ENCODE data around the gene DOCK2. TPM values are rescaled to one million over a fixed set of nuclear protein-coding genes. Genes with fewer than 3 reads are reported as not detected.
"Not testable (repeated sequence)": the region's sequence is repeated elsewhere in the genome, so short reads cannot be mapped to it uniquely, and the experiment has no call there.

DOCK2 gene
- total RNA-seq, 6 donors from 2014 or later: 46.7 to 150 (median 73.8) TPM

- no peak overlapping the region for H3K27ac ChIP-seq
- peaks cover 0 to 6% (median 0%) of the 10 kb centered on the region in 4 donors for H3K36me3 ChIP-seq
- no peak overlapping the region for H3K4me3 ChIP-seq
- TF ChIP-seq POLR2A (IDR thresholded peaks at IDR 0.05): no peak
- TF ChIP-seq CTCF (IDR thresholded peaks at IDR 0.05): no peak
- TF ChIP-seq POLR2AphosphoS5 (IDR thresholded peaks at IDR 0.05): no peak
- no peak for TF ChIP-seq EP300 (IDR thresholded peaks at IDR 0.05)
- H3K4me1 ChIP-seq: no peaks in the 10 kb centered on the region
- no peak for DNase-seq
- H3K9me3 ChIP-seq: no peaks in the 10 kb centered on the region
- no peak for ATAC-seq (ENCODE audit: low FRiP score in 2 of 2)
- no peaks in the 10 kb centered on the region for H3K27me3 ChIP-seq
- 90 to 91% methylated on average over 3 of the region's 3 CpGs for WGBS, 2 donors
Observed at GRCh38 chr5:170087168-170087817, 450.2 kb downstream of the DOCK2 start.

- ATAC-seq (ENCODE audit: low FRiP score in 2 of 2) (no peak), DNase-seq (no peak)
- Histone ChIP-seq H3K9me3 (no peaks in the 10 kb centered on the region), H3K4me3 (no peak overlapping the region), H3K27ac (no peak overlapping the region), H3K4me1 (peaks cover 8 to 16% (median 11%) of the 10 kb centered on the region in 4 donors), H3K27me3 (no peaks in the 10 kb centered on the region), H3K36me3 (no peaks in the 10 kb centered on the region)
- TF ChIP-seq POLR2AphosphoS5 (IDR thresholded peaks at IDR 0.05): no peak
- no peak for TF ChIP-seq EP300 (IDR thresholded peaks at IDR 0.05)
- no peak for TF ChIP-seq POLR2A (IDR thresholded peaks at IDR 0.05)
- TF ChIP-seq CTCF (IDR thresholded peaks at IDR 0.05): no peak
- 69 to 71% methylated on average over 3 to 5 of the region's 5 CpGs for WGBS, 2 donors
Observed at GRCh38 chr5:170092455-170093101, 455.5 kb downstream of the DOCK2 start.

GRCh38 chr5:170094329-170094728, 457.3 kb downstream of the DOCK2 start:
- H3K9me3 ChIP-seq; H3K27ac ChIP-seq; H3K4me3 ChIP-seq; H3K27me3 ChIP-seq; DNase-seq; H3K36me3 ChIP-seq; ATAC-seq (ENCODE audit: low FRiP score in 2 of 2): not testable (repeated sequence)
- H3K4me1 ChIP-seq: peaks cover 8 to 25% (median 11%) of the 10 kb centered on the region in 4 donors
- WGBS, 2 donors: 76 to 97% methylated on average over 7 to 10 of the region's 10 CpGs

- Histone ChIP-seq H3K4me3 (no peak overlapping the region), H3K27ac (no peak overlapping the region), H3K27me3 (no peaks in the 10 kb centered on the region), H3K4me1 (peaks cover 8 to 25% (median 11%) of the 10 kb centered on the region in 4 donors), H3K9me3 (peaks cover 0 to 5% (median 0%) of the 10 kb centered on the region in 4 donors), H3K36me3 (no peaks in the 10 kb centered on the region)
- DNase-seq: no peak
- TF ChIP-seq EP300 (IDR thresholded peaks at IDR 0.05) (no peak), POLR2AphosphoS5 (IDR thresholded peaks at IDR 0.05) (no peak), POLR2A (IDR thresholded peaks at IDR 0.05) (no peak), CTCF (IDR thresholded peaks at IDR 0.05) (no peak)
- WGBS, 2 donors: 22 to 27% methylated on average over 1 of the region's 1 CpG
- ATAC-seq (ENCODE audit: low FRiP score in 2 of 2): peak in 1 of 2 donors; percentile 37
Observed at GRCh38 chr5:170095646-170096045, 458.6 kb downstream of the DOCK2 start.

GRCh38 chr5:170097934-170098333, 460.9 kb downstream of the DOCK2 start:
- TF ChIP-seq POLR2AphosphoS5 (IDR thresholded peaks at IDR 0.05): peak in 1 of 2 donors; percentile 6
- no peak for TF ChIP-seq EP300 (IDR thresholded peaks at IDR 0.05)
- DNase-seq: peak; percentile 21 to 43
- Histone ChIP-seq H3K36me3 (no peaks in the 10 kb centered on the region), H3K27me3 (no peaks in the 10 kb centered on the region), H3K9me3 (peaks cover 0 to 5% (median 0%) of the 10 kb centered on the region in 4 donors), H3K4me3 (no peak overlapping the region), H3K27ac (no peak overlapping the region), H3K4me1 (peaks cover 8 to 25% (median 11%) of the 10 kb centered on the region in 4 donors)
- WGBS, 2 donors: 48 to 58% methylated on average over 9 of the region's 9 CpGs
- peak in 1 of 2 donors; percentile 33 for ATAC-seq (ENCODE audit: low FRiP score in 2 of 2)

All from upper lobe of left lung (tissue), 6 donors.